ENCODE results near the gene BEND3. TPM values are rescaled to one million over a fixed set of nuclear protein-coding genes. Genes with fewer than 3 reads are reported as not detected.
"Not testable (repeated sequence)": the region's sequence is repeated elsewhere in the genome, so short reads cannot be mapped to it uniquely, and the experiment has no call there.

BEND3 gene
- total RNA-seq, 4 donors from 2014 or later = 1.3 to 8.5 (median 1.7) TPM

DNA sequence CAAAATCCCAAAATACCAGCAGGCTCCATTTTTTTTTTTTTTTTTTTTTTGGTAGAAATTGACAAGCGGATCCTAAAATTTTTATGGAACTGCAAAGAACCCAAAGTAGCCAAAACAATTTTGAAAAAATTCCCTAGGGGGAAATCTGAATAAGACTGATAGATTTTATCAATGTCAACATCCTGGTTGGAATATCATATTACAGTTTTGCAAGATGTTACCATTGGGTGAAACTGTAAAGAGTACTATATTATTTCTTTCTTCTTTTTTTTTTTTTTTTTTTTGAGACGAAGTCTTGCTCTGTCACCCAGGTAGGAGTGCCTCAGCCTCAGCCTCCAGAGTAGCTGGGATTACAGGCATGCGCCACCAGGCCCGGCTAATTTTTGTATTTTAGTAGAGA, 29.4 kb upstream of the BEND3 start:
- DNase-seq (ENCODE audit: low spot score) (no peak), ATAC-seq (ENCODE audit: low FRiP score) (no peak)
- TF ChIP-seq, protein P1, sequence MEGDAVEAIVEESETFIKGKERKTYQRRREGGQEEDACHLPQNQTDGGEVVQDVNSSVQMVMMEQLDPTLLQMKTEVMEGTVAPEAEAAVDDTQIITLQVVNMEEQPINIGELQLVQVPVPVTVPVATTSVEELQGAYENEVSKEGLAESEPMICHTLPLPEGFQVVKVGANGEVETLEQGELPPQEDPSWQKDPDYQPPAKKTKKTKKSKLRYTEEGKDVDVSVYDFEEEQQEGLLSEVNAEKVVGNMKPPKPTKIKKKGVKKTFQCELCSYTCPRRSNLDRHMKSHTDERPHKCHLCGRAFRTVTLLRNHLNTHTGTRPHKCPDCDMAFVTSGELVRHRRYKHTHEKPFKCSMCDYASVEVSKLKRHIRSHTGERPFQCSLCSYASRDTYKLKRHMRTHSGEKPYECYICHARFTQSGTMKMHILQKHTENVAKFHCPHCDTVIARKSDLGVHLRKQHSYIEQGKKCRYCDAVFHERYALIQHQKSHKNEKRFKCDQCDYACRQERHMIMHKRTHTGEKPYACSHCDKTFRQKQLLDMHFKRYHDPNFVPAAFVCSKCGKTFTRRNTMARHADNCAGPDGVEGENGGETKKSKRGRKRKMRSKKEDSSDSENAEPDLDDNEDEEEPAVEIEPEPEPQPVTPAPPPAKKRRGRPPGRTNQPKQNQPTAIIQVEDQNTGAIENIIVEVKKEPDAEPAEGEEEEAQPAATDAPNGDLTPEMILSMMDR (IDR thresholded peaks at IDR 0.05) = no peak

DNA sequence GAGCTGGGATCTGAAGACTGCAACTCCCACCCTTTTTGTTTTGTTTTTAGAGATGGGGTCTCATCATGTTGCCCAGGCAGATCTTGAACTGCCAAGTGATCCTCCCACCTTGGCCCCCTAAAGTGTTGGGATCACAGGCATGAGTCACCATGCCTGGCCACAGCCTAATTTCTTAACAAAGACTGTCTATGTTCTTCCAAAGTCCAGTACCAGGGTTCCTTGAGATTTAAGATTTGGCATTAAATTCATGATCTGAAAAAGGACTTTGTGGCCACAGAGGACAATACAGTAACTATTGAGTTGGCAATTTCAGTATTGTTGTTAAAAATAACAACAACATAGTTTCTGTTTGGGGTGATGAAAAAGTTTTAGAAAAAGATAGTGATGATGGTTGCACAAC, 28.7 kb upstream of the BEND3 start:
- no peak for ATAC-seq (ENCODE audit: low FRiP score)
- no peak for DNase-seq (ENCODE audit: low spot score)
- TF ChIP-seq, protein P1 (IDR thresholded peaks at IDR 0.05) = no peak

DNA sequence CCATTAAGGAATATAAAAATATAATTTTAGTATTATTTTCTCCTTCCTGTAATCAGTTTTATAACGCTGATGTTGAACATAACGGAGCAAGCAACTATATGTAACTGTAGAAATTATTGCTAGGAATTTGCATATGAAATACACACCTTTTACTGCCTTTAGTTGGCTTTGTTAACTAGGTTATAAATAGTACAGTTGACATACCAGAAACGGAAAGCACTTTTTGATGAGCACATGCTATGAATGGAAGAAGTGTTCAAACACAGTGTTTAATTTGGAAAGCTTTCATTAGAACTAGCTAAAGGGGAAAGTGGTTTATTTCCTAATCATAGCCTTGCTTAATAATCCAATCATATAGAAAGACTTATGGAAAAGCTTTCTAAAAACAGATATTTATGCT, 25.3 kb upstream of the BEND3 start:
- DNase-seq (ENCODE audit: low spot score) (no peak), ATAC-seq (ENCODE audit: low FRiP score) (no peak)
- TF ChIP-seq, protein P1 (IDR thresholded peaks at IDR 0.05) = no peak

DNA sequence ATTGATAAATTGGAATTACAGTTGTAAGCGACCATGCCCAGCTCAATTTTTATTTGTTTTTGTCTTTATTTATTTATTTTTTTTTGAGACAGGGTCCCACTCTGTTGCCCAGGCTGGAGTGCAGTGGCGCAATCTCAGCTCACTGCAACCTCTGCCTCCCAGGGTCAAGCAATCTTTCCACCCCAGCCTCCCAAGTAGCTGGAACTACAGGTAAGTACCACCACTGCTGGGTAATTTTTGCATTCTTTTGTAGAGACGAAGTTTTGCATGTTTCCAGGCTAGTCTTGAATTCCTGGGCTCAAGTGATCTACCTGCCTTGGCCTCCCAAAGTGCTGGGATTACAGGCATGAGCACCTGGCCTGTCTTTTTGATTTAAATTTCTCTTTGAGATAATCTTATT, 21.0 kb upstream of the BEND3 start:
- not testable (repeated sequence) for ATAC-seq (ENCODE audit: low FRiP score); DNase-seq (ENCODE audit: low spot score)

DNA sequence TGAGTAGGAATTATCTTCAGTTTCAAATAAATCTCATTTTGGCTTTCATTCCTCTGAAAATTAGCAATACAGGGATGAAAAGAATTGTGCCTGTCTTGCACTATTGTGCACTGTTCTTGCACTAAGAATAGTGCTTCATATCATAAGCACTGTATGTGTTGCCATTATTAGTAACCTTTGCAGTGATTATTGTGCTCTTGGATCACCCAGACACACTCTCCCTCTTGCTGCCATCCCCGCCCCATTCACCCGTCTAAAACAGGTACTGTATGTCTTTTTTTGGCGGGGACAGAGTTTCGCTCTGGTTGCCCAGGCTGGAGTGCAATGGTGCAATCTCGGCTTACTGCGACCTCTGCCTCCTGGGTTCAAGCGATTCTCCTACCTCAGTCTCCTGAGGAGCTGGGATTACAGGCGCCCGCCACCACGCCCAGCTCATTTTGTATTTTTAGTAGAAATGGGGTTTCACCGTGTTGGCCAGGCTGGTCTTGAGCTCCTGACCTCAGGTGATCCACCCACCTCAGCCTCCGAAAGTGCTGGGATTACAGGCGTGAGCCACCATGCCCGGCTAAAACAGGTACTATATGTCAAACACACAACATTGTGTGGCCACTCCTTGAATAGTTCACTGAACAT, 19.8 kb upstream of the BEND3 start:
- not testable (repeated sequence) for ATAC-seq (ENCODE audit: low FRiP score); DNase-seq (ENCODE audit: low spot score)

DNA sequence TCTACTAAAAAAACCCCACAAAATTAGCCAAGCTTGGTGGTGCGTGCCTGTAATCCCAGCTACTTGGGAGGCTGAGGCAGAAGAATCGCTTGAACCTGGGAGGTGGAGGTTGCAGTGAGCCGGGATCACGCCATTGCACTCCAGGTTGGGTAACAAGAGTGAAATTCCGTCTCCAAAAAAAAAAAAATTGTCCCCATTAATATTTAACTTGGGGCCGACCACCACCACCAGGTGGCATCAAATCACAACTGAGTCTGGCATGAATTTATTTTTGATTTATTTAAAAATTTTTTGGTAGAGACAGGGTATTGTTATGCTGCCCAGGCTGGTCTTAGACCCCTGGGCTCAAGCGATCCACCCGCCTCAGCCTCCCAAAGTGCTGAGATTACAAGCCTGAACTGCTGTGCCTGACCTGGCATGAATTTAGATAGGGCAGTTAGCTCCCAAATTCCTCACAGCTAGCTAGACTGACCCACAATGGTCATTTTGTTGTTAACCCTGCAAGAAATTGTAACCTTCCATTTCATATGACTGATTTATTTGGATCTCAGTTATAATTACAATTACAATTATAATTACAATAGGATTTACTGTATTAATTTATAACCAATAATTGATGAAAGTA, 17.1 kb upstream of the BEND3 start:
- ATAC-seq (ENCODE audit: low FRiP score) = no peak
- TF ChIP-seq, protein P1 (IDR thresholded peaks at IDR 0.05) = no peak
- no peak for DNase-seq (ENCODE audit: low spot score)

DNA sequence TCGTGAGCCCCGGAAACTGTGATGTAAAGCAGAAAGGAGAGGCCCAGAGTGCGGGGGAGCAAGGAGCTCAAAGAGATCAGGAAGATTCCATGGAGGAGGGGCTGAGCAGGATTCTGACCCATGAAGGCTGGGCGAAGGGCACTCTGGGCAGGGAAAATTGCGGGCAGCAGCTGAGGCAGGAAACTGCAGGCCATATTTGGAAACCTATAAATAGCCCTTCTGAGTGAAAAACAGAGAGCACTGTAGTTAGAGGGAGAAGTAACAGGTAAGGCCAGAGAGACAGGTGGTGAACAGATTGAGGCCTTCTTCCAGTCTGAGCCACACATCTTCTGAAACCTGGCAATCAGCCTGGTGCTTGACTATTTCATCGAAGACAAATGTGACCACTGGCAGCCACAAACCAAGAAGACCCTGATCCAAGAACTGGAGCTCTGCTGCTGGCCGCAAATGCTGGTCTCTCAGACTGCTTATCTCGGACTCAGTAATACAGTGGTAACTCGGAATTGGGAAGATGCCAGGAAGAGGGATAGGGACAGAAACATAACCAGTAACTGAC, 14.1 kb upstream of the BEND3 start:
- no peak for ATAC-seq (ENCODE audit: low FRiP score)
- TF ChIP-seq, protein P1 (IDR thresholded peaks at IDR 0.05) = no peak
- DNase-seq (ENCODE audit: low spot score) = no peak

DNA sequence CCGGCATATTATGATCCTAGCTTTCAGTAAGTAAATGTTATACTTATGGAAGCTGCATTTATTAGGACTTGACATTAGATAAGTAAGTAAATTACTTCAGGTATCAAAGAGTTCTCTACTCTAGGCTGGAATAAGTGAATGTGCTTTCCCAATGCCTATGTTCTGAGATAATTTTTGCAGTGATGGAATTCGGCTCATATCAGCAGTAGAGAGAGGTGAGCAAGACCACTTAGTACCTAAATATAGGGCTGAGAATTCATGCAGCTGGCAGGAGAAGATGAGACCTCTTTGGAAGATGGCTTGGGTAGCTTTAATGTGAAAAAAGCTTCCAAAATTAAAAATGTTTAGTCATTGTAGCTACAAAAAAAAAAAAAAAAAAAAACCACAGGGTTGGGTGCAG, 13.3 kb upstream of the BEND3 start:
- TF ChIP-seq, protein P1 (IDR thresholded peaks at IDR 0.05) = no peak
- no peak for ATAC-seq (ENCODE audit: low FRiP score)

More for the DNA sequence above, 13.3 kb upstream of the BEND3 start:
- DNase-seq (ENCODE audit: low spot score) = no peak

Measured in omental fat pad (tissue), 4 donors.